Subcutaneous abdominal adipose tissue (tissue), 5 donors: Measurements from ENCODE around the gene ITGB3.

ENCODE experiments used
- H3K27ac ChIP-seq: one replicate; pipeline ENCODE4 v1.7.0; 2013; ENCODE audit warnings: low read depth, mild to moderate bottlenecking, inconsistent platforms, low read length, moderate library complexity
- H3K27me3 ChIP-seq, 5 donors: one replicate each; pipeline ENCODE4 v1.7.0; 2013; ENCODE audit warnings: low read length in 5 of 5, inconsistent platforms in 1 of 5; ENCODE audit not compliant: control insufficient read depth in 5 of 5, insufficient read depth in 4 of 5
- H3K36me3 ChIP-seq, 5 donors: one replicate each; pipeline ENCODE4 v1.7.0; 2013; ENCODE audit warnings: low read length in 5 of 5; ENCODE audit not compliant: control insufficient read depth in 5 of 5, insufficient read depth in 5 of 5
- H3K4me1 ChIP-seq, 5 donors: one replicate each; pipeline ENCODE4 v1.7.0; 2013; ENCODE audit warnings: low read length in 5 of 5, mild to moderate bottlenecking in 3 of 5, moderate library complexity in 1 of 5; ENCODE audit not compliant: control insufficient read depth in 5 of 5, insufficient read depth in 5 of 5
- H3K4me3 ChIP-seq, 5 donors: one replicate each; pipeline ENCODE4 v1.7.0; 2013; ENCODE audit warnings: low read length in 5 of 5, low read depth in 1 of 5
- H3K9ac ChIP-seq, 5 donors: one replicate each; pipeline ENCODE4 v1.7.0; 2013; ENCODE audit warnings: low read length in 5 of 5, mild to moderate bottlenecking in 4 of 5, moderate library complexity in 3 of 5
- H3K9me3 ChIP-seq, 5 donors: one replicate each; pipeline ENCODE4 v1.7.0; 2013; ENCODE audit warnings: low read length in 5 of 5; ENCODE audit not compliant: control insufficient read depth in 5 of 5
- donor health status: healthy.
- donor health status: healthy.
- donor health status: healthy.
- donor health status: healthy.
- donor health status: healthy.

The ITGB3 gene

GRCh38 chr17:47280072-47280811 is 26.6 kb downstream of the ITGB3 start:
- Histone ChIP-seq H3K36me3 (peaks cover 0 to 6% (median 4%) of the 10 kb centered on the region in 5 donors), H3K9ac (peak overlapping the region in 2 of 5 donors; percentile 42 to 43), H3K4me1 (peaks cover 33 to 55% (median 52%) of the 10 kb centered on the region in 5 donors), H3K27ac (peak overlapping the region; percentile 96), H3K4me3 (peak overlapping the region in 1 of 5 donors; percentile 11), H3K9me3 (no peaks in the 10 kb centered on the region), H3K27me3 (no peaks in the 10 kb centered on the region)

GRCh38 chr17:47281216-47281615 is 27.6 kb downstream of the ITGB3 start:
- Histone ChIP-seq H3K4me1 (peaks cover 29 to 46% (median 42%) of the 10 kb centered on the region in 5 donors), H3K36me3 (peaks cover 0 to 8% (median 6%) of the 10 kb centered on the region in 5 donors)

GRCh38 chr17:47285003-47285402 is 31.4 kb downstream of the ITGB3 start:
- H3K9me3 ChIP-seq, result no peaks in the 10 kb centered on the region
- H3K4me3 ChIP-seq, result no peak overlapping the region
- no peak overlapping the region for H3K9ac ChIP-seq
- H3K27me3 ChIP-seq, result no peaks in the 10 kb centered on the region
- peaks cover 0 to 25% (median 11%) of the 10 kb centered on the region in 5 donors for H3K36me3 ChIP-seq
- peaks cover 3 to 11% (median 4%) of the 10 kb centered on the region in 5 donors for H3K4me1 ChIP-seq
- no peak overlapping the region for H3K27ac ChIP-seq

More at GRCh38 chr17:47281216-47281615, 27.6 kb downstream of the ITGB3 start:
- Histone ChIP-seq H3K4me3 (no peak overlapping the region), H3K9ac (no peak overlapping the region), H3K9me3 (no peaks in the 10 kb centered on the region), H3K27ac (peak overlapping the region; percentile 96), H3K27me3 (no peaks in the 10 kb centered on the region)

- no peak overlapping the region for H3K9ac ChIP-seq
- H3K27me3 ChIP-seq, result no peaks in the 10 kb centered on the region
- no peak overlapping the region for H3K4me3 ChIP-seq
- peaks cover 0 to 31% (median 17%) of the 10 kb centered on the region in 5 donors for H3K36me3 ChIP-seq
- no peak overlapping the region for H3K27ac ChIP-seq
- H3K9me3 ChIP-seq, result no peaks in the 10 kb centered on the region
- peaks cover 0 to 13% (median 3%) of the 10 kb centered on the region in 5 donors for H3K4me1 ChIP-seq
Observed at GRCh38 chr17:47286198-47286914, 32.7 kb downstream of the ITGB3 start.

GRCh38 chr17:47287068-47287467 is 33.4 kb downstream of the ITGB3 start:
- Histone ChIP-seq H3K4me3 (no peak overlapping the region), H3K36me3 (peaks cover 0 to 35% (median 19%) of the 10 kb centered on the region in 5 donors), H3K27ac (no peak overlapping the region), H3K9me3 (no peaks in the 10 kb centered on the region), H3K4me1 (peaks cover 0 to 13% (median 3%) of the 10 kb centered on the region in 5 donors), H3K27me3 (no peaks in the 10 kb centered on the region), H3K9ac (no peak overlapping the region)

- H3K27me3 ChIP-seq, result no peaks in the 10 kb centered on the region
- no peak overlapping the region for H3K27ac ChIP-seq
- no peak overlapping the region for H3K4me3 ChIP-seq
- H3K9me3 ChIP-seq, result no peaks in the 10 kb centered on the region
- peaks cover 0 to 40% (median 22%) of the 10 kb centered on the region in 5 donors for H3K36me3 ChIP-seq
- no peak overlapping the region for H3K9ac ChIP-seq
- H3K4me1 ChIP-seq, result peaks cover 0 to 13% (median 3%) of the 10 kb centered on the region in 5 donors
Observed at GRCh38 chr17:47287639-47288038, 34.0 kb downstream of the ITGB3 start.

GRCh38 chr17:47288531-47289116 is 35.0 kb downstream of the ITGB3 start:
- Histone ChIP-seq H3K36me3 (peaks cover 0 to 43% (median 24%) of the 10 kb centered on the region in 5 donors), H3K27ac (no peak overlapping the region), H3K9me3 (no peaks in the 10 kb centered on the region), H3K9ac (no peak overlapping the region), H3K4me1 (peaks cover 0 to 14% (median 4%) of the 10 kb centered on the region in 5 donors), H3K27me3 (no peaks in the 10 kb centered on the region), H3K4me3 (no peak overlapping the region)

- H3K27ac ChIP-seq, result no peak overlapping the region
- H3K27me3 ChIP-seq, result no peaks in the 10 kb centered on the region
- no peak overlapping the region for H3K9ac ChIP-seq
- H3K36me3 ChIP-seq, result peaks cover 0 to 42% (median 24%) of the 10 kb centered on the region in 5 donors
- H3K4me3 ChIP-seq, result no peak overlapping the region
- H3K4me1 ChIP-seq, result peaks cover under 1 to 20% (median 11%) of the 10 kb centered on the region in 5 donors
- H3K9me3 ChIP-seq, result no peaks in the 10 kb centered on the region
Observed at GRCh38 chr17:47289302-47289701, 35.7 kb downstream of the ITGB3 start.

GRCh38 chr17:47290870-47291241 is 37.2 kb downstream of the ITGB3 start:
- H3K27ac ChIP-seq, result no peak overlapping the region

More at GRCh38 chr17:47290870-47291241, 37.2 kb downstream of the ITGB3 start:
- Histone ChIP-seq H3K4me1 (peaks cover 11 to 34% (median 23%) of the 10 kb centered on the region in 5 donors), H3K36me3 (peaks cover 0 to 37% (median 20%) of the 10 kb centered on the region in 5 donors), H3K9ac (no peak overlapping the region), H3K4me3 (no peak overlapping the region), H3K9me3 (no peaks in the 10 kb centered on the region), H3K27me3 (no peaks in the 10 kb centered on the region)
